Choroid plexus epithelial cell (primary cell): Measurements from ENCODE around the gene NINJ2.

Source experiments
- DNase-seq: peaks from one replicate; pipeline ENCODE4 v3.0.0-alpha.2; 2010; ENCODE audit warnings: low read depth
- H3K4me3 ChIP-seq: 2 replicates; pipeline ENCODE4 v1.5.1; 2011; ENCODE audit warnings: low read depth, mild to moderate bottlenecking, control low read depth, low read length, moderate library complexity
- CTCF ChIP-seq: conservative IDR thresholded peaks from 2 replicates; pipeline ENCODE4 v1.5.1; 2011; ENCODE audit warnings: low read depth, mild to moderate bottlenecking, control low read depth, inconsistent platforms, low read length, moderate library complexity

The NINJ2 gene

GRCh38 chr12:588646-589045, 74.6 kb downstream of the NINJ2 start:
- DNase-seq, result no peak
- TF ChIP-seq CTCF, result no peak
- H3K4me3 ChIP-seq, result no peak overlapping the region

GRCh38 chr12:588024-588322, 75.3 kb downstream of the NINJ2 start:
- no peak for TF ChIP-seq CTCF
- no peak for DNase-seq
- H3K4me3 ChIP-seq, result no peak overlapping the region

GRCh38 chr12:587132-588023, 75.9 kb downstream of the NINJ2 start:
- no peak overlapping the region for H3K4me3 ChIP-seq
- TF ChIP-seq CTCF, result no peak
- no peak for DNase-seq

- no peak for DNase-seq
- TF ChIP-seq CTCF, result no peak
- no peak overlapping the region for H3K4me3 ChIP-seq
Observed at GRCh38 chr12:586318-587071, 76.8 kb downstream of the NINJ2 start.

- DNase-seq, result no peak
- TF ChIP-seq CTCF, result no peak
Observed at GRCh38 chr12:585062-586061, 77.9 kb downstream of the NINJ2 start.

GRCh38 chr12:583251-583869, 79.9 kb downstream of the NINJ2 start:
- TF ChIP-seq CTCF, result no peak
- DNase-seq, result no peak
- no peak overlapping the region for H3K4me3 ChIP-seq

More at GRCh38 chr12:585062-586061, 77.9 kb downstream of the NINJ2 start:
- H3K4me3 ChIP-seq, result no peak overlapping the region
